Measurements from ENCODE around the gene SIPA1L3.

- TF ChIP-seq CTCF (IDR thresholded peaks at IDR 0.05) (no peak), SMC3 (IDR thresholded peaks at IDR 0.05) (no peak), REST (IDR thresholded peaks at IDR 0.05) (no peak), POLR2A (IDR thresholded peaks at IDR 0.05; ENCODE audit: low read length) (no peak), JUN (IDR thresholded peaks at IDR 0.05) (no peak), BHLHE40 (IDR thresholded peaks at IDR 0.05; ENCODE audit: low read depth, low read length) (no peak), GATA3 (IDR thresholded peaks at IDR 0.05; ENCODE audit: borderline replicate concordance) (no peak), RAD21 (conservative IDR thresholded peaks at IDR 0.05 in 1 of 2, IDR thresholded peaks at IDR 0.05 in 1 of 2) (no peak)
Measured at GRCh38 chr19:38195237-38195636, 288.2 kb downstream of the SIPA1L3 start.
